ENCODE data around the gene COMMD1.
"Not testable (repeated sequence)": the region's sequence is repeated elsewhere in the genome, so short reads cannot be mapped to it uniquely, and the experiment has no call there.

The COMMD1 gene

DNA sequence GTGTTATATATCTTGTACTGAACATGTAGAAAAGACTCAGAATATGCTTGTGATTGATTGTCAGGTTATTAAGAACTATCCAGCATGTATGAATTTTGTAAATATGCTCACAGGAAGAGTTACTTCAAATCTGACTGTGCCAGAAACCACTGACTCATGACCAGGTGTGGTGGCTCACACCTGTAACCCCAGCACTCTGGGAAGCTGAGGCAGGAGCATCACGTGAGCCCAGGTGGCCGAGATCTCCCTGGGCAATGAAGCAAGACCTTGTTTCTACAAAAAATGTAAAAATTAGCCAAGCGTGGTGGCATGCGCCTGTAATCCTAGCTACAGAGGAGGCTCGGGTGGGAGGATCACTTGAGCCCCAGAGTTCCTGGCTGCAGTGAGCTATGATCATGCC is 126.6 kb downstream of the COMMD1 start:
- DNase-seq, result no peak

DNA sequence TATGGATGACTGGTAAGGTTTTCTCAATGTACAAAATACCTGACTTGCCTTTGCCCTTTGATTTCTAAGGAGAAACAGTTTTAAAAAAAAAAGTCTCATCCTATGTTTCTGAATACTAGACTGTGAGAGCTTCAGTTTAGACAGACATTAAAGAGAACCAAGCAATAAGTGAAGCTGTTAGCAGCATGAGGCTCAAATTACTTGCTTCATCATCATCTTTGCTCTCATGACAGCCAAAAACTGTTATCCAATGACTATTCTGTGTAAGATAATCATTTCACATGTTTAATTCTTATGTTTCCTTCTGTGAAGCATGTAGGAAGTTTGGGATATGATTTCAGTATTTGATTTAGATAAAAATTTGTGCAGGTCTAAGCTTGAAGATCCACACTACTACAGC is 129.2 kb downstream of the COMMD1 start:
- no peak for DNase-seq

DNA sequence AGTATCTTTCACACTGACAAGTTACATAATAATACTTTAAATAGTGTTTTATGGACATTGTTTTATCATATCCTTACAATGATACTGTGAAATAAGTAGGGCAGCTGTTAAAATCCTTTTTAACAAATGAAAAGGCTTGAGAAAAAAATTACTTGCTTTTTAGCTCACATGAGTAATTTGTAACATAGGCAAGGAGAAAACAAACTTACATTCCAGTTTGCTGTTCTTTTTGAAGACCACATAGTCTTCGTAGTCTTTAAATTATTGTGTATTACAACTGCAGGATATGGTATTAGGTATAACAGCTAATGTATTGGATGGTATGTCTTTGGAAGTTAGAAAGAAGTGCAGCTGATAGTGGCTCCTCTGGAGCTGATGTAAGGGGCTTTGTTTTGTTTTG is 130.8 kb downstream of the COMMD1 start:
- DNase-seq, result no peak

DNA sequence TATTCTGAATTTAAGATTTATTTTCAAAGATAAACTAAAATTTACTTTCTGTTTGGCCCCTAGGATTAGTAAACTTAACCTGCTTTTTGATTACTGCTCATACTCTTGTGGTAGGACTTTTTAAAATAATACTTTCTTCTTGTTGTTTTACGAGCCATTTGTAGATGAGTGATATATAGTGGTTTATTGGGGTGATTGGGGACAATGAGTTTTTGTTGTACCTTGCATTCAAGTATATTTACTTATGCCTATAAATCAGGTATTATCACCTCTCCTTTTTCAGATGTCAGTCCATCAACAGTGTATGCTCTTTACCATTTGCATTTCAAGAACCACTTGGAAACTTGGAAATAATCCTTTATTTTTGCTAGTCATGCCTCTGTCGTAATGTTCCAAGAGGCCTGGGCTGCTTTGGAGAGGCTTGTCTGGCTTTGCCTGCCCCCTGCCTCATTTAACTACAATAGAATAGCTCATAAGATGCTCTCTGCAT is 131.3 kb downstream of the COMMD1 start:
- DNase-seq, result no peak

DNA sequence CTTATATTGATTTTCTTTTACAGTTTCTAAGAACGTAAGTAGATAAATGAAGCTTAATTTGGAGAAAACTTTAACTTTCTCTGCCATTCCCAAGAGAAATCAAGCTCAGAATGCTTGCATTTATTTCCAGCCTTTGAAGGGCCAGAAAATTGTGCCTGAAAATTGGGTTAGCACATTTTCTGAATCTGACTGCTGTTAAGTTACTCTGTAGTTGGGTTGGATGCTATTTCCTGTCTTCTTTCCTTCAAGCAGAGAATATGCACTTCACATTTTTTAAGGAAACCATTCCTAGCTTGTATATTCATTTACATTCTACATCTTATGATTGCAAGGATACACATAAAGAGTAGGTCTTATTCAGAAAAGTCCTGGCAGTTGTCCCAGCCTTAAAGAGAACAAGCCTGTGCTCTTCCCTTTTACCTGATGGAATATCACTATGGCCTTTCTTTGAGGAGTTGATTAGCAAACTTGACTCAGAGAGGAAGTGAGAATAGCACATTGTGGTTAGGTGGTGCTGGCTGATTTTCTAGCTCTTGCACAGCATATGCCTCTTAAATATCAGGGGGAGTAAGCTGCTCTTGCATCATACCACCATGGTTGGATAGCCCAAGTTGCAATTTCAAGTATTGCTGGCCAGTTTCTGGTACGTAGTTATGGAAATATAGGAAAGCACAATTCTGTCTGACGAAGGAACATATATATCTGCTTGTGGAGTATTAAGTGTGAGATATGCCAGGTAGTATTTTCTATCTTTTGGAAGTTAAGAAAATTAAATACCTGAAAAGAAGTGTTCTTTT is 133.7 kb downstream of the COMMD1 start:
- peak; percentile 22 to 42 for DNase-seq

DNA sequence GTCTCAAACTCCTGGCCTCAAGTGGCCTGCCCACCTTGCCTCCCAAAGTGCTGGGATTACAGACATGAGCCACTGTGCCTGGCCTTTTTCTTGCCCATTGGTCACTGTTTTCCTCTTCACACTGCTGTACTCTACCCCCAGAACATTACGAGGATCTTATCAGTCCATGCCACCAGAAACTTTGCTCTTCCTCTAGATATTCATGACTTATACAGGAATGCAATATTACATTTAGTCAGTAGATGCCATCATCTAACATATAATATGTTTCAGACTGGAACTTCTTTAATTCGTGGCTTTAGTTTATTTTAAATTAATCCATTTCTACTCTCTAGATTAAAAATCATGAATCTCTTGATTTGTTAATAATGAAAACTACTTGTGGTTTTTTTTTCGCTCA is 135.5 kb downstream of the COMMD1 start:
- no peak for DNase-seq

DNA sequence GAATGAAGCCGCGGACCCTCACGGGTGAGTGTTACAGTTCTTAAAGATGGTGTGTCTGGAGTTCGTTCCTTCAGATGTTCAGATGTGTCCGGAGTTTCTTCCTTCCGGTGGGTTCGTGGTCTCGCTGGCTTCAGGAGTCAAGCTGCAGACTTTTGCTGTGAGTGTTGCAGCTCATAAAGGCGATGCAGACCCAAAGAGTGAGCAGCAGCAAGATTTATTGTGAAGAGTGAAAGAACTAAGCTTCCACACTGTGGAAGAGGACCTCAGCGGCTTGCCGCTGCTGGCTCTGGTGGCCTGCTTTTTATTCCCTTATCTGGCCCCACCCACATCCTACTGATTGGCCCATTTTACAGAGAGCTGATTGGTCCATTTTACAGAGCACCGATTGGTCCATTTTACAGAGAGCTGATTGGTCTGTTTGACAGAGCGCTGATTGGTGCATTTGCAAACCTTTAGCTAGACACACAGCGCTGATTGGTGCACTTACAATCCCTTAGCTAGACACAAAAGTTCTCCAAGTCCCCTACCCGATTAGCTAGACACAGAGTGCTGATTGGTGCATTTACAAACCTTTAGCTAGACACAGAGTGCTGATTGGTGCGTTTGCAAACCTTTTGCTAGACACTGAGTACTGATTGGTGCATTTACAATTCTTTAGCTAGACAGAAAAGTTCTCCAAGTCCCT is 136.4 kb downstream of the COMMD1 start:
- not testable (repeated sequence) for DNase-seq

DNA sequence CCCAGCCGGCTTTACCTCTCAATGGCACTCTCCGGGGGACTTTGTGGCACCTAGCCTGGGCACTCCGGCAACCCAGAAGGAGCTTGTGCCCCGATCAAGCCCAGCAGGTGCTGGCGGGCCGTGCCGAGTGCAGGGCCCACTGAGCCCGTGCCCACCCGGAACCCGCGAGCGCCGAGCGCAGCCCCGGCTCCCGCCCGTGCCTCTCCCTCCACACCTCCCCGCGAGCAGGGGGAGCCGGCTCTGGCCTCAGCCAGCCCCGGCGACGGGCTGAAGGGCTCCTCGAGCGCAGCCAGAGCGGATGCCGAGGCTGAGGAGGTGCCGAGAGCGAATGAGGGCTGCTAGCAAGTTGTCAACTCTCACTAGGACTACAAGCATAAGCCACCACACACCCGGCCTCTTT is 136.9 kb downstream of the COMMD1 start:
- DNase-seq, result no peak

DNA sequence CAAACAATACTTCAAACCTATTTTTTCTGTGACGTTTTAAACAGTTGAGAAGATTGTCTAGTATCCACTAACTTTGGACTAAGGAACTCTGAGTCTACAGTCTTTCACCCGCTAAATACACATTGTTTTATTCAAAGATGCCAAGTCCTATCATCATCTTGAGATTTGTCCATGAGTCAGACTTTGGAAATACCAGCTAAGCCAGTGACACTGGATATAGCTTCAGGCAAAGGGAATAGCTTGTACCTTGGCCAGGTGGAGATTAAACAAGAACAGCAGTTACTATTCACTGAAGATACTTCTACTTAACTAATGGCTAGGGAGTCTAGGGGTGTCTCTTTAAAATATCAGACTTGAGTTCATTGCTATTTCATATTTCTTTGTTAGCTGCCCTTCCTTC is 137.5 kb downstream of the COMMD1 start:
- DNase-seq, result no peak

DNA sequence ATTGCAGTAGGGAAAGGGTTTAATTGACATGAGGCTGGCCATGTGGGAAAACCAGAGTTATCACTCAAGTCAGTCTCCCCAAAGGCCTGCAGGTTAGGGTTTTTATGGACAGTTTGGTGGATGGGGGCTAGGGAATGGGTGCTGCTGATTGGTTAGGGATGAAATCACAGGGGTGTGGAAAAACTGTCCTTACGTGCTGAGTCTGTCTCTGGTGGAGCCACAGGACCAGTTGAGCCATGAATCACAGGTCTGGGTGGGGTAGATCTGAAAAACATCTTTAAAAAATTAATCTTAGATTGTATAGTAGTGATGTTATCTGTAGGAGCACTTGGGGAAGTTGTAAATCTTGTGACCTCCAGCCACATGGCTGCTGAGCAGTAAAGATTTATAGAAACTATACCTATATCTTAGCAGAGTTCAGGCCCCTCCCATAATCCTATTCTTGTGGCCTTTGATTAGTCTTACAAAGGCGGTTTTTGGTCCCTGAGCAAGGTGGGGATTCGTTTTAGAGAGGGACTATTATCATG is 139.6 kb downstream of the COMMD1 start:
- DNase-seq, result no peak

DNA sequence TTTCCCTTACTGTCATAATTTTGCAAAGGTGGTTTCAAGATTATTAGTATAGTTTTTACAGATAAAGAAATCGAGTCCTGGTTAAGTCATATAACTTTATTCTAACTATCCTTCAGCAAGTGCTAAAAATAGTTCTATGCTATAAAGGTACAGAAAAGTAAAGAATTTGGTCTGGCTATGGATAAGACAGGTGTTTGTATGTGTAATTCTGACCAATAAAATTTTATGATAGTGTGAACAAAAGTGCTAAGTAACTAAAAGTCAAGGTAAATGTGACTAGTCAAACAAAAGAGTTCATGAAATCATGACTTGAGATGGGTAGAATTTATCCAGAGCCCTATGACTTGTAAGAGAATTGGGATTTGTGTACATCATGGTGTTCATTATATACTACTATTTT is 140.7 kb downstream of the COMMD1 start:
- DNase-seq, result no peak

DNA sequence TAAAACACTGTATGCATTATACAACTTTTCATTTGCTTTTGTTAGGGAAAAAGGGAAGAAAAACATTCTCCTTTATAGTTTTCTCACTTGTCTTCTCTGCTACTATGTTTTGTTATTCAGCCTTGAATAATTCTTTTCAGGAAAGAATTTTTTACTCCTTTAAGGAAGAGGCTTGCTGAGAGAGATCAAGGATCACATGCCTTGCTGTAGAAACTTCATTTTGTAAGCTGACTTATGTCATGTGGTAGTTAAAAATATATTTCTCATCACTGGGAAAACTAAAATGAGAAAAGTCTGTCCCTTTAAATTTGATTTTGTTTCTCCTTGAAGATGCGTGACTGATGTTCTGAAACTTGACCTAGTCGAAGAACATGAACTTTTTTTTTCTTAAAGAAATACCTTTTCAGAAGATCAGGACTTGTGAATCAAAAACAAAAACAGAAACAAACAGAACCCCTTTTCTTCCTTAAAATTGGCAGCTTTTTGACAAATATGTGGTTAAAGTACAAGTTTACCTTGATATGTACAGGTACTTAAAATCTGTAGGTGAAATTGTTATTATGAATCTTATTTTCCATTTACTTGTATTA is 145.1 kb downstream of the COMMD1 start:
- DNase-seq, result no peak

DNA sequence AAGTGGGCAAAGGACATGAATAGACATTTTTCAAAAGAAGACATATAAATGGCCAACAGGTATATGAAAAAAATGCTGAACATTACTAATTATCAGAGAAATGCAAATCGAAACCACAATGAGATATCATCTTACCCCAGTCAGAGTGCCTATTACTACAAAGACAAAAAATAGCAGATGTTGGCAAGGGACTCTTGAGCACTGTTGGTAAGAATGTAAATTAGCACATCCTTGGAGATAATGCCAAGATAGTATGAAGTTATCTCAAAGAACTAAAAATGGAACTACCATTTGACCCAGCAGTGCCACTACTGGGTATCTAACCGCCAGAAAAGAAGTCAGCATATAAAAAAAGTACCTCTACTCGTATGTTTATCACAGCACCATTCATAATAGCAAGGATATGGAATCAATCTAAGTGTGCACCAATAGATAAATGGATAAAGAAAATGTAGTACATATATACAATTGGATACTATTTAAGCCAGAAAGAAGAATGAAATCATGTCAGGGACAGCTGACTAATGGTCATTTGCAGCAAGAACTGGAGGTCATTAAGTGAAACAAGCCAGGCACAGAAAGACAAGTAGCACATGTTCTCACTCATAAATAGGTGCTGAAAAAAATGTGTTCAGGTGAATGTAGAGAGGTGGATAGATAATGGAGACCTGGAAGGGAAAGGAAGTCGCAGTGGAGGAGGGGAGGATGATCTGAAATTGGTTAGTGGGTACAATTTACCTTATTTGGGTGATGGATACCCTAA is 148.7 kb downstream of the COMMD1 start:
- peak in 1 of 2 donors; percentile 10 for DNase-seq

DNA sequence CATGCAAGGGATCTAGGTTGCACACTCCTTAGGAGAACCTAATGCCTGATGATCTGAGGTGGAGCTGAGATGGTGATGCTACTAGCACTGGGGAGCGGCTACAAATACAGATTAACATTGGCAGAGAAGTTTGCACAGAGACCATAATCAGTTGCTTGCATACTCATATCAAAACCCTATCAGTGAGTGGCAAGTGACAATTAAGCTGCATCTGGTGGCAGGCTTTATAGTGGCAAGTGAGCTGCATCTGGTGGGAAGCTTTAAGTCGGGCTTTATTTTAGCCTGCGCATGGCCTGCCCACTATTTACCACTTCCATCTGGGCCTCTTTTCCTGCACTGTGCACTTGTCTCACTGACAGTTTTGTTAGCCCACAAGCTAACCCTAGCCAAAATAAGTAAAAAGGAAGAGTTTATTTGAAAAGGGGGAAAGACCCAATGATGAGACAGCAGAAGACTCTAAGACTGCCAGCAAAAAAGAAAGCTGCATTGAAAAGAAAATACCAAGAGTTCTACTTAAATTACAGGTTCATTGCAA is 149.5 kb downstream of the COMMD1 start:
- DNase-seq, result no peak

DNA sequence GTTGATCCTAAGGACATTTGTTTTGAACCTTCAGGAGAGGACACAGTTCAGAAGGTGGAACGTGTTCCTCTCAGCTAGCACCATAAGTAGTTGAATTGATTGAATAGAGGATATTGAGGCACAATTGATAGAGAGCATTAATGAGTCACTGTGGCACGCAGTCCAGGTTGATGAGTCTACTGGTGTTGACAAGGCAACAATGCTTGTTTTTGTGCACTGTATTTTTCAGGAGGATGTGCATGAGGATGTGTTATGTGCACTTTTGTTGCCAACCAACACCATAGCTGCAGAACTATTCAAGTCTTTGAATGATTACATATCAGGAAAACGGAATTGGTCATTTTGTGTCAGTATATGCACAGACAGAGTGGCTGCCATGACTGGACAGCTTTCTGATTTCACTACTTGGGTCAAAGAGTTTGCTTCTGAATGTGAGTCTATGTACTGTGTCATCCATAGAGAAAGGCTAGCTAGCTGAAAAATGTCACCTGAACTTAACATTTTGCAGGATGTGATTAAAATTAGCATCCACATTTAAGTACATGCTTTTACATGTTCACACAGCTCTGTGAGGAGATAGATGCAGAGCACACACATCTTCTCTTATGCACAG is 150.4 kb downstream of the COMMD1 start:
- DNase-seq, result no peak

DNA sequence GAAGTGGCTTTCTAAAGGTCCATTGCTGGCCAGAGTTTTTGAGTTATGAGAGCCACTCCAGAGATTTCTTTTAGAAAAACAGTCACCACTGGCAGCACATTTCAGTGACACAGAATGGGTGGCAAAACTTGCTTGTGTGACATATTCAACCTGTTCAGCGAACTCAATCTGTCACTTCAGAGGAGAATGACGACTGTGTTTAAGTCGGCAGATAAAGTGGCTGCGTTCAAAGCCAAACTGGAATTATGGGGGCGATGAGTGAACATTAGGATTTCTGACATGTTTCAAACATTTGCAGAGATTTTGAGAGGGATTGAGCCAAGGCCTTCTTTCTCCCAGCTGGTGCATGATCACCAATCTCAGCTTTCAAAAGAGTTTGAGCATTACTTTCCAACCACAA is 150.9 kb downstream of the COMMD1 start:
- no peak for DNase-seq

DNA sequence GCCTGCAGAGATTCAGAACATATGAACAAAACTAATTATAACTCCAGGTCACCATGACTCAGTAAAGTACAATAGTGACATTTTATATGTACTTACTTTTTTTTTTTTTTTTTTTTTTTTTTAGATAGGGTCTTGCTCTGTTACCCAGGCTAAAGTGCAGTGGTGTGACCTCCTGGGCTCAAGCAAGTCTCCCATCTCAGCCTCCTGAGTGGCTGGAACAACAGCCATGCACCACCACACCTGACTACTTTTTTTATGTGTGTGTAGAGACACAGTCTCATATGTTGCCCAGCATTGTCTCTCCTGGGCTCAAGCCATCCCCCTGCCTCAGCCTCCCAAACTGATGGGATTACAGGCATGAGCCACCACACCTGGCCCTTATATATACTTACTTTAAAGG is 159.8 kb downstream of the COMMD1 start:
- no peak for DNase-seq

DNA sequence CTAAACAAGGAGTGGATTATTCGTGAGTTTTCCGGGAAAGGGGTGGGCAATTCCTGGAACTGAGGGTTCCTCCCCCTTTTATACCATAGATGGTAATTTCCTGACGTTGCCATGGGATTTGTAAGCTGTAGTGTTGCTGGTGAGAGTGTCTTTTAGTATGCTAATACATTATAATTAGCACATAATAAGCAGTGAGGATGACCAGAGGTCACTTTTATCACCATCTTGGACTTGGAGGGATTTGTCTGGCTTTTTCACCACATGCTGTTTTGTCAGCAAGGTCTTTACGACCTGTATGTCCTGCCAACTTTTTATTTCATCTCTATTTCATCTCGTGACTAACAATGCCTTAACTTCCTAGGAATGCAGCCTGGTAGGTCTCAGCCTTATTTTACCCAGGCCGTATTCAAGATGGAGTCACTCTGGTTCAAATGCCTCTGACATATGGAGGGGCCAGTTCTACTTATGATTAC is 165.7 kb downstream of the COMMD1 start:
- no peak for DNase-seq

DNA sequence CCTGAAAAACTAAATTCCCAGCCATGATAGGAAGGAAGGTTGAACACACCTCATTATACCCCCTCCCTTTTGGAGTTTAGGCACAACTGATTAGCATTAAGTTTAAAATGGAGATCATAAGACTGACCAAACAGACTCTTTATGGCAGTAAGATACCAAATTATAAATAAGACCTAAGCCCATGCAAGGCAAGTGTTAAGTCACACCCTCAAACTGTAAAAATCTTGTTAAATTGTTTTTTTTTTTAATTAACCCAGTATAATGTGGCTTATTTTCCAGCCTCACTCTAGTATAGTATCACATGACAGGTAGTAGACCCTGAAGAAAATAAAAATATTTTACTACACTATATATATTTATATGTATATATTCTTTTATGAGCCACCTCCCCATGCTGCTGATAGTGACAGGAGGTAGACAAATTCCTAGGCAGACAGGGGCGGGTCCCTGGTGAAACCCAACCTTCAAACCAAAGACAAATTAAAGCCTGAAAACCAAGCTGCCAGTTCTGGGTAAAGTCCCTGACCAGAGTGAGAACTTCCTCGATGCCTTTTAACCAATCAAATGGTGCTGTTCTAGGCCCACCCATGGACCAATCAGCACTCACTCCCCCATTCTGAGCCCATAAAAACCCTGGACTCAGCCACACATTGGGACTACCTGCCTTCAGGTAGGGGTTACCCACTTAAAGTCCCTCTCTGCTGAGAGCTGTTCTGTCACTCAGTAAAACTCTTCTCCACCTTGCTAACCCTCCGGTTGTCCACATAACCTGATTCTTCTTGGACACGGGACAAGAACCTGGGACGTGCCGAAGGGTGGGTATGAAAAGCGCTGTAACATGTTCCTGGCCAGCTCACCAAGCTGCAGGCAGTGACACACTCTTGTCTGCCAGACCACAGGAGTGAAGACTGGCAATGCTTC is 166.5 kb downstream of the COMMD1 start:
- no peak for DNase-seq

DNA sequence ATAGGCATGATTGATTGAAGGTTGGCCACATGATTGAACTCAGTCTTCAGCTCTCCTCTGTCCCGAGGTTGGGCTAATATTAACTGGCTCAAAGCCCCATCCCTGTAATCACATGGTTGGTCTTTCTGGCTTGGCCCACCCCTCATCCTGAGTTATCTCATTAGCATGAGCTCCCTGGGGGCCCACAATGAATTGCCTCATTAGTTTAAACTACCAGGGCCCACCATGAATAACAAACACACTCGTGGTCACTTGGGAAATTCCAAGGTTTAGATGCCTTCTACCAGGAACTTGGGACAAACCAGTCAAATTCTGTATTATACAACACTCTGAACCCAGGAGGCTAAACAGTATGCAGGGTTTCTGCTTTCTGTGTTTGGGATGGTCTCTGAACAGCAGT is 168.8 kb downstream of the COMMD1 start:
- no peak for DNase-seq
